CD4-positive, CD25-positive, alpha-beta regulatory T cell (primary cell): ENCODE measurements around the gene CELSR2. TPM values are rescaled to one million over a fixed set of nuclear protein-coding genes. Genes with fewer than 3 reads are reported as not detected.

Experiments used
- ATAC-seq, 2 donors: fragments of 150-1000 bp; cut with Tn5 transposase; one replicate each; pipeline ENCODE4 v1.10.0; 2021; ENCODE audit warnings: low read depth in 2 of 2, moderate number of reproducible peaks in 2 of 2, moderate library complexity in 1 of 2
- DNase-seq, 3 donors: peaks; one replicate each; pipeline versions ENCODE4 v3.0.0 to v3.0.0-alpha.2; 2012 to 2022; ENCODE audit warnings: mixed read lengths in 1 of 3
- H3K27ac ChIP-seq: one replicate; pipeline ENCODE4 v1.7.0; 2013; ENCODE audit warnings: mild to moderate bottlenecking, low read length; ENCODE audit not compliant: insufficient read depth, poor library complexity, severe bottlenecking
- H3K27me3 ChIP-seq: one replicate; pipeline ENCODE4 v1.7.0; 2013; ENCODE audit warnings: low read length; ENCODE audit not compliant: control insufficient read depth, insufficient read depth
- H3K36me3 ChIP-seq: one replicate; pipeline ENCODE4 v1.7.0; 2013; ENCODE audit warnings: mild to moderate bottlenecking, low read length, moderate library complexity; ENCODE audit not compliant: control insufficient read depth, insufficient read depth
- H3K4me1 ChIP-seq: 2 replicates; pipeline ENCODE4 v1.7.0; 2013; ENCODE audit warnings: mild to moderate bottlenecking, low read length; ENCODE audit not compliant: insufficient read depth, control insufficient read depth, poor library complexity, severe bottlenecking
- H3K4me3 ChIP-seq: one replicate; pipeline ENCODE4 v1.7.0; 2013; ENCODE audit warnings: low read depth, mild to moderate bottlenecking, low read length, moderate library complexity
- H3K9me3 ChIP-seq, 2 experiments: 1 replicate in 1 of 2; 2 replicates in 1 of 2; pipeline ENCODE4 v1.7.0; 2013; ENCODE audit warnings: low read length in 2 of 2, mild to moderate bottlenecking in 1 of 2, moderate library complexity in 1 of 2; ENCODE audit not compliant: control insufficient read depth in 2 of 2
- H3K27ac Mint-ChIP-seq, 3 donors: one replicate each; pipeline ENCODE4 v1.8.0; 2020 to 2022; ENCODE audit warnings: mild to moderate bottlenecking in 3 of 3, mixed read lengths in 3 of 3, moderate library complexity in 2 of 3
- H3K27me3 Mint-ChIP-seq: one replicate; pipeline ENCODE4 v1.8.0; 2022; ENCODE audit warnings: mild to moderate bottlenecking, mixed read lengths
- H3K36me3 Mint-ChIP-seq: one replicate; pipeline ENCODE4 v1.8.0; 2020; ENCODE audit warnings: mixed read lengths
- H3K4me1 Mint-ChIP-seq, 4 donors: one replicate each; pipeline ENCODE4 v1.8.0; 2020 to 2022; ENCODE audit warnings: mixed read lengths in 4 of 4, mild to moderate bottlenecking in 1 of 4
- H3K4me3 Mint-ChIP-seq, 4 donors: one replicate each; pipeline ENCODE4 v1.8.0; 2020 to 2022; ENCODE audit warnings: mild to moderate bottlenecking in 4 of 4, mixed read lengths in 4 of 4, moderate library complexity in 3 of 4
- H3K9me3 Mint-ChIP-seq, 7 donors: one replicate each; pipeline ENCODE4 v1.8.0; 2020 to 2022; ENCODE audit warnings: mixed read lengths in 7 of 7, mild to moderate bottlenecking in 3 of 7, moderate library complexity in 2 of 7
- polyA plus RNA-seq, 4 donors: library from polyadenylated mRNA; unstranded; fragments of 300-500 nt; fragmentation: Illumina TruSeq; gene quantifications; one replicate each; pipeline ENCODE4 v1.2.3, GENCODE V29; 2021
- total RNA-seq: library from RNA; stranded (reverse); gene quantifications from one replicate; pipeline ENCODE4 v1.2.3, GENCODE V29; 2022

Gene CELSR2
- total and polyA plus RNA-seq, 5 donors from 2014 or later = 0.02 to 2.5 (median 0.14) TPM

- no peak for ATAC-seq
- H3K4me1 Mint-ChIP-seq = no peaks in the 10 kb centered on the region
- H3K4me1 ChIP-seq = no peaks in the 10 kb centered on the region
- no peak for DNase-seq
- no peaks in the 10 kb centered on the region for H3K36me3 Mint-ChIP-seq
- H3K4me3 ChIP-seq = no peak overlapping the region
- no peaks in the 10 kb centered on the region for H3K9me3 Mint-ChIP-seq
- no peaks in the 10 kb centered on the region for H3K9me3 ChIP-seq
- no peaks in the 10 kb centered on the region for H3K36me3 ChIP-seq
- peaks cover 6% of the 10 kb centered on the region for H3K27me3 ChIP-seq
- peaks cover 36% of the 10 kb centered on the region for H3K27me3 Mint-ChIP-seq
- no peak overlapping the region for H3K4me3 Mint-ChIP-seq
- no peak overlapping the region for H3K27ac ChIP-seq
- no peak overlapping the region for H3K27ac Mint-ChIP-seq
Observed at GRCh38 chr1:109294481-109294880, 45.1 kb downstream of the CELSR2 start.

DNA sequence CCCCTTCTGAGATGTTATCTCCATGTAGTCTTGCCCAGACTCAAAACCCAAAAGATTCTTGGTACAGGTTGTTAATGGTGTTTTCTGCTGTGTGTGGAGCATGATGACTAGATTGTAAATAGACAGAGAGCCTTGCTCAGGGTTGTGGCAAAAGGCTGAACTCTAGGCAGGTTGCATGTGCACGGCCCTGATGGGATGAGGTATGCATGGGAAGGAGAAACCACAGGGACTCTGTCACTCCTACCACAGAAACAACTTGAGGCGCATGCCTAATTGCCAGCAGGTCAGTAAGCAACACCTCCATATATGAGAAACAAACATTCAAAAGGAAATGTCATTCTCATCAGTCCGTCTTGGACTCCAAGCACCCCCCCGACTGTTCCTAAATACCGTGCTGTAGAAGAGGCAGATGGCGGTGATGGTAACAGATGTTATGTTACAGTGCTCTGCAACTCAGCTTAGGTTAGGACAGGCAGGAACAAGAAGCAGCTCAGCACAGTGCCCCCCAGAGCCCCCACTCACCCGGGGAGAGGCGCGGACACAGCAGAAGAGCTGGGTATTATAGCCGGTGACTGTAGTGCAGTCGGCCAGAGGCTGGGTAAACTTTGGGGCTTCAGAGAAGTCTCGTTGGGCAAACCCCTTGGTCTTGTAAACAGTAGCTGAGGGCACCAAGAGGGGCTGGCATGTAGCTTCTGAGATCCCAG, 46.5 kb downstream of the CELSR2 start:
- H3K9me3 Mint-ChIP-seq = no peaks in the 10 kb centered on the region
- peaks cover 35% of the 10 kb centered on the region for H3K27me3 Mint-ChIP-seq
- DNase-seq (no peak), ATAC-seq (no peak)
- Histone ChIP-seq H3K27ac (no peak overlapping the region), H3K36me3 (no peaks in the 10 kb centered on the region), H3K27me3 (peaks cover 6% of the 10 kb centered on the region), H3K4me1 (no peaks in the 10 kb centered on the region), H3K4me3 (no peak overlapping the region), H3K9me3 (no peaks in the 10 kb centered on the region)
- H3K4me1 Mint-ChIP-seq = no peaks in the 10 kb centered on the region
- no peak overlapping the region for H3K4me3 Mint-ChIP-seq
- H3K36me3 Mint-ChIP-seq = no peaks in the 10 kb centered on the region
- no peak overlapping the region for H3K27ac Mint-ChIP-seq

GRCh38 chr1:109296782-109297181, 47.4 kb downstream of the CELSR2 start:
- Mint-ChIP-seq H3K36me3 (no peaks in the 10 kb centered on the region), H3K27me3 (peaks cover 35% of the 10 kb centered on the region), H3K27ac (no peak overlapping the region), H3K4me3 (peak overlapping the region in 1 of 4 donors; percentile 38), H3K4me1 (no peaks in the 10 kb centered on the region), H3K9me3 (no peaks in the 10 kb centered on the region)
- Histone ChIP-seq H3K9me3 (no peaks in the 10 kb centered on the region), H3K4me1 (no peaks in the 10 kb centered on the region), H3K36me3 (no peaks in the 10 kb centered on the region), H3K27me3 (peaks cover 6% of the 10 kb centered on the region), H3K4me3 (no peak overlapping the region), H3K27ac (no peak overlapping the region)
- no peak for ATAC-seq
- DNase-seq = no peak

GRCh38 chr1:109298666-109299557, 49.6 kb downstream of the CELSR2 start:
- ATAC-seq = no peak

GRCh38 chr1:109299558-109300343, 50.4 kb downstream of the CELSR2 start:
- H3K4me1 Mint-ChIP-seq = no peaks in the 10 kb centered on the region
- Histone ChIP-seq H3K36me3 (no peaks in the 10 kb centered on the region), H3K4me1 (no peaks in the 10 kb centered on the region), H3K9me3 (no peaks in the 10 kb centered on the region), H3K27me3 (peaks cover 4% of the 10 kb centered on the region), H3K27ac (no peak overlapping the region), H3K4me3 (no peak overlapping the region)
- peaks cover 18% of the 10 kb centered on the region for H3K27me3 Mint-ChIP-seq
- H3K9me3 Mint-ChIP-seq = no peaks in the 10 kb centered on the region
- no peaks in the 10 kb centered on the region for H3K36me3 Mint-ChIP-seq
- no peak for DNase-seq
- no peak overlapping the region for H3K27ac Mint-ChIP-seq
- H3K4me3 Mint-ChIP-seq = peak overlapping the region in 1 of 4 donors; percentile 77
- no peak for ATAC-seq

More at GRCh38 chr1:109298666-109299557, 49.6 kb downstream of the CELSR2 start:
- peaks cover 24% of the 10 kb centered on the region for H3K27me3 Mint-ChIP-seq
- no peaks in the 10 kb centered on the region for H3K4me1 Mint-ChIP-seq
- no peak overlapping the region for H3K4me3 Mint-ChIP-seq
- Histone ChIP-seq H3K4me1 (no peaks in the 10 kb centered on the region), H3K36me3 (no peaks in the 10 kb centered on the region), H3K27ac (no peak overlapping the region), H3K9me3 (no peaks in the 10 kb centered on the region), H3K4me3 (no peak overlapping the region), H3K27me3 (peaks cover 4% of the 10 kb centered on the region)
- H3K36me3 Mint-ChIP-seq = no peaks in the 10 kb centered on the region
- H3K27ac Mint-ChIP-seq = no peak overlapping the region
- H3K9me3 Mint-ChIP-seq = no peaks in the 10 kb centered on the region
- DNase-seq = no peak

DNA sequence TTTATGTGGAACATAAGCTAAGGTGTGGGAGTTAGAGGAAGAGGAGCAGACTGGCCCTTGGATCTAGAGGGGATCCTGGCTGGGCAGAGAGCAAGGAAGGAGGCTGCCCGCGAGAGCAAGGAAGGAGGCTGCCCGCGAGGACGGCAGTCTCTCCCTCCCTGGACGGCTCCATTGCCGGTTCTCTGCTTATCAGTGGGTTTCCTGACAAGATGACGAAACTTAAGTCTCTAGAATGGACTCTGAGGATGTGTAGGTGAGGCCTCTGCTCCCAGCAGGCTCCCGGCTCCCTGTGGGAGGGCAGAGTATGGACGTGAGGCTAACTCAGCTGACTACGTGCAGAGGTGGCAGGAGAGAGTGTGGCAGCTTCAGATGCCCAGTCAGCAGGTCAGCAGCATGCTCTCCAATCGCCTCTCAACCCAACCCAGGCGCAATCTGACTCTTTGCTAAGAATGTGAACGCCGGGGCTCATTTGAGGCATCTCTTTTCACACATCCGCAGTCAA, 51.4 kb downstream of the CELSR2 start:
- no peaks in the 10 kb centered on the region for H3K4me1 ChIP-seq
- H3K9me3 ChIP-seq = no peaks in the 10 kb centered on the region
- no peak overlapping the region for H3K4me3 ChIP-seq
- DNase-seq (no peak), ATAC-seq (no peak)
- no peaks in the 10 kb centered on the region for H3K4me1 Mint-ChIP-seq
- H3K27me3 Mint-ChIP-seq = peaks cover 18% of the 10 kb centered on the region
- H3K27ac Mint-ChIP-seq = no peak overlapping the region
- no peaks in the 10 kb centered on the region for H3K36me3 ChIP-seq
- H3K36me3 Mint-ChIP-seq = no peaks in the 10 kb centered on the region
- H3K9me3 Mint-ChIP-seq = no peaks in the 10 kb centered on the region
- peaks cover 1% of the 10 kb centered on the region for H3K27me3 ChIP-seq
- H3K27ac ChIP-seq = no peak overlapping the region
- no peak overlapping the region for H3K4me3 Mint-ChIP-seq

DNA sequence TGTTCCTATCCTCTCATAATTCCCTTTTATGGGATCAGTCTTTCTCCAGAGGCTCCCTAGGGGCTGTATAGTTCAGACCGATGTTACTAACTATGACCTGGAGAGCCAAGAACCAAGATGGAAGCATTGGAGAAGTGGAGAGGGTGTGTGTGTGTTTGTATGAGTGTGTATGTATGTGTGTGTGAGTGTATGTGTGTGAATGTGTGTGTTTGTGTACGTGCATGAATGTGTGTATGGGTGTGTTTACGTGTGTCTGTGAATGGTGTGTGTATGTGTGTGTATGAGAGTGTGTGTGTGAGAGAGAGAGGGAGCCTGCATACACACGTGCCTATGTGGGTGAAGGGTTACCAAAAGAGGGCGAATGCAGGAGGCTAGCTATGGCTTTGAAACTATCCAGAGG, 52.5 kb downstream of the CELSR2 start:
- no peak overlapping the region for H3K27ac Mint-ChIP-seq
- no peak for ATAC-seq
- no peaks in the 10 kb centered on the region for H3K9me3 Mint-ChIP-seq
- Histone ChIP-seq H3K36me3 (no peaks in the 10 kb centered on the region), H3K9me3 (no peaks in the 10 kb centered on the region), H3K4me1 (no peaks in the 10 kb centered on the region), H3K4me3 (no peak overlapping the region), H3K27me3 (no peaks in the 10 kb centered on the region), H3K27ac (no peak overlapping the region)
- no peaks in the 10 kb centered on the region for H3K4me1 Mint-ChIP-seq
- peaks cover 18% of the 10 kb centered on the region for H3K27me3 Mint-ChIP-seq
- DNase-seq = no peak
- H3K36me3 Mint-ChIP-seq = no peaks in the 10 kb centered on the region
- H3K4me3 Mint-ChIP-seq = no peak overlapping the region
